PC-9 (cell line): ENCODE measurements around the gene PTPRG. TPM values are rescaled to one million over a fixed set of nuclear protein-coding genes. Genes with fewer than 3 reads are reported as not detected.

Experiments used
- BruUV-seq: library from RNA; stranded (reverse); fragments of 400-500 nt; replicated peaks from 2 replicates; lab custom pipeline; 2021; lab: Mats Ljungman, UMichigan
- CTCF ChIA-PET: fragments of 300-600 bp; sonication (Branson Sonifier 250); formaldehyde crosslinking; loops from one replicate; lab custom pipeline; 2022; ENCODE audit warnings: antibody characterized with exemption; lab: Charles Lee
- POLR2A ChIA-PET: fragments of 300-600 bp; sonication (Branson Sonifier 250); formaldehyde crosslinking; loops from one replicate; lab custom pipeline; 2022; ENCODE audit warnings: antibody characterized with exemption; ENCODE audit not compliant: unreplicated experiment; lab: Charles Lee
- DNase-seq, 2 experiments: peaks; one replicate each; pipeline versions ENCODE4 v3.0.0 to v3.0.0-alpha.2; 2015 to 2022; ENCODE audit warnings: mixed read lengths in 1 of 2
- H2AFZ ChIP-seq: fragments of 200-600 bp; sonication (generic); 2 replicates; pipeline ENCODE4 v1.8.1; 2017; ENCODE audit warnings: antibody characterized with exemption
- H3F3A ChIP-seq: fragments of 200-600 bp; sonication (generic); 2 replicates; pipeline ENCODE4 v1.8.1; 2017; ENCODE audit warnings: antibody characterized with exemption, mild to moderate bottlenecking, low read depth; ENCODE audit not compliant: insufficient read depth
- H3K27ac ChIP-seq: fragments of 200-600 bp; sonication (generic); 2 replicates; pipeline ENCODE4 v1.6.1; 2016; ENCODE audit warnings: mixed run types
- H3K27me3 ChIP-seq: fragments of 200-600 bp; sonication (generic); 2 replicates; pipeline ENCODE4 v1.6.1; 2016; ENCODE audit warnings: low read depth, mixed run types; ENCODE audit not compliant: insufficient read depth
- H3K36me3 ChIP-seq: fragments of 200-600 bp; sonication (generic); 2 replicates; pipeline ENCODE4 v1.6.1; 2016; ENCODE audit warnings: low read depth, mixed run types
- H3K4me1 ChIP-seq: fragments of 200-600 bp; sonication (generic); replicated peaks from 2 replicates; pipeline ENCODE4 v1.6.1; 2016; ENCODE audit warnings: mixed run types; ENCODE audit not compliant: insufficient read depth
- H3K4me2 ChIP-seq: fragments of 200-600 bp; sonication (generic); 2 replicates; pipeline ENCODE4 v1.6.1; 2017; ENCODE audit warnings: mixed run types
- H3K4me3 ChIP-seq: fragments of 200-600 bp; sonication (generic); 2 replicates; pipeline ENCODE4 v1.6.1; 2016; ENCODE audit warnings: mixed run types
- H3K79me2 ChIP-seq: fragments of 200-600 bp; sonication (generic); 2 replicates; pipeline ENCODE4 v1.6.1; 2017; ENCODE audit warnings: low read depth, mixed run types
- H3K9me2 ChIP-seq: fragments of 200-600 bp; sonication (generic); 2 replicates; pipeline ENCODE4 v1.8.1; 2017; ENCODE audit warnings: mild to moderate bottlenecking; ENCODE audit not compliant: insufficient read depth
- H3K9me3 ChIP-seq: fragments of 200-600 bp; sonication (generic); 2 replicates; pipeline ENCODE4 v1.8.1; 2016; ENCODE audit warnings: low read depth; ENCODE audit not compliant: insufficient read depth
- H4K20me1 ChIP-seq: fragments of 200-600 bp; sonication (generic); 2 replicates; pipeline ENCODE4 v1.8.1; 2017; ENCODE audit not compliant: insufficient read depth
- EZH2 ChIP-seq: fragments of 200-600 bp; sonication (generic); IDR thresholded peaks from 2 replicates; pipeline ENCODE4 v1.8.0; 2017; ENCODE audit warnings: antibody characterized with exemption, low read depth
- intact Hi-C: fragments of 100-400 bp; cut with micrococcal nuclease; formaldehyde crosslinking; loops from one replicate; pipeline ENCODE4 v1.10.0; 2022; ENCODE audit not compliant: unreplicated experiment
- total RNA-seq: library from RNA; stranded (reverse); gene quantifications from 2 replicates; pipeline ENCODE4 v1.2.3, GENCODE V29; 2021
- TF ChIP-seq, protein P1 (sequence below): fragments of 200-600 bp; sonication (generic); conservative IDR thresholded peaks from 2 replicates; pipeline ENCODE4 v1.6.1; 2017; ENCODE audit warnings: mixed run types, antibody characterized with exemption, mild to moderate bottlenecking, moderate library complexity

PTPRG gene
- total RNA-seq, 1 experiment from 2014 or later, result 32.9 TPM

DNA sequence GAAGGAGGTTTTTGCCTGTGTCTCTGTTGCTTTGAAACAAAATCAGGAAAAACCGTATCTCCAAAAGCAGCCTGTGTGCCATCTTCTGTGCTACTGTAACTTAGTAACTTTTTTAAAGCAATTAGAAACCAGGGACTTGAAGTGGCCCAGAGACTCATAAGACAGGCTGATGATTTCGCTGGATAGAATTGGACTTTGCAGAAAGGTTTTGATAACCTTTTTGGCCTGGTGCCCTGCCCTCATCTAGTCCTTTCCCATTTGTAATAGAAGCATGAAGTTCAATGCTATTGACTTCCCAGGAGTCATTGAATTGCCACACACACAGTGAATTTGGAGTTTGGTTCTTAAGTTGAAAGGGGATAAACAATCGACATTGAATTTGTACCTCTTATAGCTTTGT, 157.2 kb downstream of the PTPRG start:
- Histone ChIP-seq H3K9me3 (no peaks in the 10 kb centered on the region), H3K4me1 (no peaks in the 10 kb centered on the region), H3K79me2 (no peaks in the 10 kb centered on the region), H3F3A (no peaks in the 10 kb centered on the region), H3K4me3 (no peak overlapping the region), H3K27ac (no peak overlapping the region), H2AFZ (no peak overlapping the region), H3K4me2 (no peak overlapping the region), H3K36me3 (no peaks in the 10 kb centered on the region), H3K27me3 (no peaks in the 10 kb centered on the region), H3K9me2 (no peaks in the 10 kb centered on the region), H4K20me1 (0 out of 2 replicates have a peak, but pooled peaks cover 5% of the 10 kb centered on the region)
- no TSS peak for BruUV-seq
- ChIA-PET CTCF (no interaction called here), POLR2A (no interaction called here)
- no peak for DNase-seq
- TF ChIP-seq EZH2, result no peak
- TF ChIP-seq, protein P1, sequence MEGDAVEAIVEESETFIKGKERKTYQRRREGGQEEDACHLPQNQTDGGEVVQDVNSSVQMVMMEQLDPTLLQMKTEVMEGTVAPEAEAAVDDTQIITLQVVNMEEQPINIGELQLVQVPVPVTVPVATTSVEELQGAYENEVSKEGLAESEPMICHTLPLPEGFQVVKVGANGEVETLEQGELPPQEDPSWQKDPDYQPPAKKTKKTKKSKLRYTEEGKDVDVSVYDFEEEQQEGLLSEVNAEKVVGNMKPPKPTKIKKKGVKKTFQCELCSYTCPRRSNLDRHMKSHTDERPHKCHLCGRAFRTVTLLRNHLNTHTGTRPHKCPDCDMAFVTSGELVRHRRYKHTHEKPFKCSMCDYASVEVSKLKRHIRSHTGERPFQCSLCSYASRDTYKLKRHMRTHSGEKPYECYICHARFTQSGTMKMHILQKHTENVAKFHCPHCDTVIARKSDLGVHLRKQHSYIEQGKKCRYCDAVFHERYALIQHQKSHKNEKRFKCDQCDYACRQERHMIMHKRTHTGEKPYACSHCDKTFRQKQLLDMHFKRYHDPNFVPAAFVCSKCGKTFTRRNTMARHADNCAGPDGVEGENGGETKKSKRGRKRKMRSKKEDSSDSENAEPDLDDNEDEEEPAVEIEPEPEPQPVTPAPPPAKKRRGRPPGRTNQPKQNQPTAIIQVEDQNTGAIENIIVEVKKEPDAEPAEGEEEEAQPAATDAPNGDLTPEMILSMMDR, result no peak
- intact Hi-C loops, result no loop called here

GRCh38 chr3:61719278-61719977, 158.1 kb downstream of the PTPRG start:
- TF ChIP-seq, protein P1, result no peak
- no peak for TF ChIP-seq EZH2
- no peaks in the 10 kb centered on the region for H3K27me3 ChIP-seq
- no peaks in the 10 kb centered on the region for H3K4me1 ChIP-seq
- DNase-seq, result no peak
- H3K4me3 ChIP-seq, result no peak overlapping the region
- H3F3A ChIP-seq, result no peaks in the 10 kb centered on the region
- POLR2A ChIA-PET, result no interaction called here
- no peak overlapping the region for H3K4me2 ChIP-seq
- H3K79me2 ChIP-seq, result no peaks in the 10 kb centered on the region
- CTCF ChIA-PET, result no interaction called here
- no peaks in the 10 kb centered on the region for H3K36me3 ChIP-seq
- no TSS peak for BruUV-seq
- H3K9me2 ChIP-seq, result no peaks in the 10 kb centered on the region
- no peaks in the 10 kb centered on the region for H3K9me3 ChIP-seq
- no peak overlapping the region for H3K27ac ChIP-seq
- H2AFZ ChIP-seq, result no peak overlapping the region
- H4K20me1 ChIP-seq, result 0 out of 2 replicates have a peak, but pooled peaks cover 5% of the 10 kb centered on the region
- intact Hi-C loops, result no loop called here

- no peaks in the 10 kb centered on the region for H3K79me2 ChIP-seq
- POLR2A ChIA-PET, result no interaction called here
- H3K27ac ChIP-seq, result no peak overlapping the region
- H3K36me3 ChIP-seq, result no peaks in the 10 kb centered on the region
- no peak overlapping the region for H3K4me3 ChIP-seq
- no peak overlapping the region for H2AFZ ChIP-seq
- H3K4me1 ChIP-seq, result no peaks in the 10 kb centered on the region
- BruUV-seq, result no TSS peak
- no peak for TF ChIP-seq EZH2
- TF ChIP-seq, protein P1, result no peak
- H4K20me1 ChIP-seq, result 0 out of 2 replicates have a peak, but pooled peaks cover 5% of the 10 kb centered on the region
- H3K9me2 ChIP-seq, result no peaks in the 10 kb centered on the region
- no peaks in the 10 kb centered on the region for H3F3A ChIP-seq
- H3K27me3 ChIP-seq, result no peaks in the 10 kb centered on the region
- intact Hi-C loops, result no loop called here
- CTCF ChIA-PET, result no interaction called here
- no peak overlapping the region for H3K4me2 ChIP-seq
- H3K9me3 ChIP-seq, result no peaks in the 10 kb centered on the region
- DNase-seq, result no peak
These were observed 161.7 kb downstream of the PTPRG start for GRCh38 chr3:61723038-61723437.
